Natural killer cell (primary cell): ENCODE data around the gene SCAMP4. TPM values are rescaled to one million over a fixed set of nuclear protein-coding genes. Genes with fewer than 3 reads are reported as not detected.

ENCODE experiments used
- ATAC-seq, 3 donors: fragments of 150-1000 bp in 2 of 3; fragments of 200-7000 bp in 1 of 3; cut with Tn5 transposase; 1 replicate in 1 of 3; 2 replicates in 2 of 3; pipeline ENCODE4 v1.10.0; 2021; ENCODE audit warnings: mild to moderate bottlenecking in 2 of 3, moderate library complexity in 2 of 3
- DNase-seq, 2 donors: peaks; one replicate each; pipeline versions ENCODE4 v3.0.0 to v3.0.0-alpha.2; 2013 to 2021; ENCODE audit warnings: mixed read lengths in 1 of 2
- H3K27ac ChIP-seq: one replicate; pipeline ENCODE4 v1.5.1; 2013; ENCODE audit warnings: mild to moderate bottlenecking, low read length
- H3K27me3 ChIP-seq: one replicate; pipeline ENCODE4 v1.6.1; 2013; ENCODE audit warnings: low read length; ENCODE audit not compliant: control insufficient read depth, insufficient read depth
- H3K36me3 ChIP-seq: one replicate; pipeline ENCODE4 v1.6.1; 2013; ENCODE audit warnings: low read length; ENCODE audit not compliant: control insufficient read depth, insufficient read depth
- H3K4me1 ChIP-seq: one replicate; pipeline ENCODE4 v1.6.1; 2013; ENCODE audit warnings: low read length; ENCODE audit not compliant: control insufficient read depth, insufficient read depth
- H3K4me3 ChIP-seq: one replicate; pipeline ENCODE4 v1.5.1; 2013; ENCODE audit warnings: low read length
- H3K9me3 ChIP-seq: one replicate; pipeline ENCODE4 v1.6.1; 2013; ENCODE audit warnings: low read length; ENCODE audit not compliant: control insufficient read depth, insufficient read depth
- H3K27ac Mint-ChIP-seq, 2 donors: one replicate each; pipeline ENCODE4 v1.8.0; 2022; ENCODE audit warnings: mild to moderate bottlenecking in 2 of 2, mixed read lengths in 2 of 2, moderate library complexity in 1 of 2
- H3K27me3 Mint-ChIP-seq, 2 donors: one replicate each; pipeline ENCODE4 v1.8.0; 2022; ENCODE audit warnings: low read depth in 2 of 2, mixed read lengths in 2 of 2
- H3K36me3 Mint-ChIP-seq: one replicate; pipeline ENCODE4 v1.8.0; 2022; ENCODE audit warnings: mixed read lengths
- H3K4me1 Mint-ChIP-seq, 2 donors: one replicate each; pipeline ENCODE4 v1.8.0; 2022; ENCODE audit warnings: mixed read lengths in 2 of 2
- H3K4me3 Mint-ChIP-seq: one replicate; pipeline ENCODE4 v1.8.0; 2022; ENCODE audit warnings: mild to moderate bottlenecking, moderate library complexity, mixed read lengths
- H3K9me3 Mint-ChIP-seq, 2 donors: one replicate each; pipeline ENCODE4 v1.8.0; 2022; ENCODE audit warnings: mixed read lengths in 2 of 2
- CTCF ChIP-seq: fragments of 200-600 bp; IDR thresholded peaks from one replicate; pipeline ENCODE4 v1.8.0; 2022; ENCODE audit warnings: antibody characterized with exemption
- WGBS: methylation state at CpG from one replicate; pipeline ENCODE4 v1.1.7; 2013; ENCODE audit warnings: missing lambda C conversion rate; ENCODE audit not compliant: insufficient coverage; 5-methylcytosine and 5-hydroxymethylcytosine counted together
- intact Hi-C: fragments of 100-400 bp; cut with micrococcal nuclease; formaldehyde crosslinking; loops from one replicate; pipeline ENCODE4 v1.14.2; 2022
- total RNA-seq, 4 donors: library from RNA; stranded (reverse); fragments of 120-200 nt in 1 of 4; gene quantifications; one replicate each; pipeline versions ENCODE4 v1.2.3 to v1.2.4, GENCODE V29; 2013 to 2022

SCAMP4 gene
- total RNA-seq, 3 donors from 2014 or later (not counting 1 experiment from before 2014, with no cell fraction given), result 43.1 to 53.7 (median 46.9) TPM

GRCh38 chr19:1935484-1936208 lies 30.4 kb downstream of the SCAMP4 start:
- no peaks in the 10 kb centered on the region for H3K9me3 Mint-ChIP-seq

GRCh38 chr19:1936430-1936829 lies 31.2 kb downstream of the SCAMP4 start:
- Mint-ChIP-seq H3K4me3 (peak overlapping the region; percentile 18), H3K27ac (peak overlapping the region; percentile 3 to 16), H3K9me3 (no peaks in the 10 kb centered on the region), H3K27me3 (peaks cover 0 to 3% of the 10 kb centered on the region in 2 donors), H3K36me3 (no peaks in the 10 kb centered on the region), H3K4me1 (peaks cover 11 to 33% of the 10 kb centered on the region in 2 donors)
- WGBS, result 99% methylated on average over 3 of the region's 3 CpGs
- no peaks in the 10 kb centered on the region for H3K27me3 ChIP-seq
- no peaks in the 10 kb centered on the region for H3K9me3 ChIP-seq
- H3K27ac ChIP-seq, result no peak overlapping the region
- DNase-seq (no peak), ATAC-seq (no peak)
- H3K4me3 ChIP-seq, result no peak overlapping the region
- no peaks in the 10 kb centered on the region for H3K36me3 ChIP-seq
- TF ChIP-seq CTCF, result no peak
- intact Hi-C loops, result no loop called here
- H3K4me1 ChIP-seq, result peaks cover 31% of the 10 kb centered on the region

More at GRCh38 chr19:1935484-1936208, 30.4 kb downstream of the SCAMP4 start:
- H3K36me3 ChIP-seq, result no peaks in the 10 kb centered on the region
- Mint-ChIP-seq H3K36me3 (no peaks in the 10 kb centered on the region), H3K27ac (peak overlapping the region in 1 of 2 donors; percentile 45), H3K27me3 (peaks cover 0 to 3% of the 10 kb centered on the region in 2 donors), H3K4me1 (peaks cover 11 to 33% of the 10 kb centered on the region in 2 donors), H3K4me3 (no peak overlapping the region)
- intact Hi-C loops, result no loop called here
- H3K27me3 ChIP-seq, result no peaks in the 10 kb centered on the region
- no peak for ATAC-seq
- H3K4me3 ChIP-seq, result no peak overlapping the region
- H3K4me1 ChIP-seq, result peaks cover 31% of the 10 kb centered on the region
- no peaks in the 10 kb centered on the region for H3K9me3 ChIP-seq
- 90% methylated on average over 11 of the region's 11 CpGs for WGBS
- no peak for TF ChIP-seq CTCF
- DNase-seq, result peak in 1 of 2 donors; percentile 41
- H3K27ac ChIP-seq, result no peak overlapping the region

- intact Hi-C loops, result no loop called here
- H3K36me3 Mint-ChIP-seq, result no peaks in the 10 kb centered on the region
- peaks cover 0 to 3% of the 10 kb centered on the region in 2 donors for H3K27me3 Mint-ChIP-seq
- peaks cover 11 to 36% of the 10 kb centered on the region in 2 donors for H3K4me1 Mint-ChIP-seq
- Histone ChIP-seq H3K4me3 (no peak overlapping the region), H3K27ac (no peak overlapping the region), H3K4me1 (peaks cover 31% of the 10 kb centered on the region), H3K36me3 (no peaks in the 10 kb centered on the region), H3K27me3 (no peaks in the 10 kb centered on the region), H3K9me3 (no peaks in the 10 kb centered on the region)
- no peaks in the 10 kb centered on the region for H3K9me3 Mint-ChIP-seq
- peak overlapping the region; percentile 16 to 63 for H3K27ac Mint-ChIP-seq
- DNase-seq, result no peak
- no peak for TF ChIP-seq CTCF
- ATAC-seq, result no peak
- 96% methylated on average over 24 of the region's 24 CpGs for WGBS
- H3K4me3 Mint-ChIP-seq, result peak overlapping the region; percentile 25
These were observed 31.9 kb downstream of the SCAMP4 start for GRCh38 chr19:1936916-1937610.
